ENCODE data around the gene RNF212. TPM values are rescaled to one million over a fixed set of nuclear protein-coding genes. Genes with fewer than 3 reads are reported as not detected.

RNF212 gene
- total RNA-seq (4.0 TPM), polyA plus RNA-seq (4.2 TPM)

GRCh38 chr4:1113311-1114009 lies at the start of gene RNF212:
Gene RNF212, minus strand, starts transcription at chr4:1113564. Its CDS starts 100 bp downstream, at chr4:1113464.
- Histone ChIP-seq H3K27ac (ENCODE audit: low read depth) (no peak within 1 kb of the TSS), H3K4me1 (ENCODE audit: insufficient read depth) (no peaks in the 10 kb centered on the region), H3K4me3 (ENCODE audit: low read depth, low read length) (peak within 1 kb of the TSS; percentile 39), H3K36me3 (ENCODE audit: insufficient read depth) (no peaks in the 10 kb centered on the region)
- no peak for DNase-seq (ENCODE audit: extremely low spot score)
- WGBS = 16% methylated on average over 71 of the region's 72 CpGs

- 71% methylated on average over 1 of the region's 1 CpG for WGBS
- DNase-seq (ENCODE audit: extremely low spot score) = no peak
- no peaks in the 10 kb centered on the region for H3K4me1 ChIP-seq (ENCODE audit: insufficient read depth)
- no peak overlapping the region for H3K27ac ChIP-seq (ENCODE audit: low read depth)
- no peak overlapping the region for H3K4me3 ChIP-seq (ENCODE audit: low read depth, low read length)
- H3K36me3 ChIP-seq (ENCODE audit: insufficient read depth) = no peaks in the 10 kb centered on the region
Observed at GRCh38 chr4:1160351-1160750, 47.0 kb upstream of the RNF212 start.

GRCh38 chr4:1156069-1156468 lies 42.7 kb upstream of the RNF212 start:
- WGBS = 86% methylated on average over 8 of the region's 8 CpGs
- Histone ChIP-seq H3K4me1 (ENCODE audit: insufficient read depth) (no peaks in the 10 kb centered on the region), H3K27ac (ENCODE audit: low read depth) (no peak overlapping the region)

GRCh38 chr4:1155314-1155713 lies 42.0 kb upstream of the RNF212 start:
- no peak overlapping the region for H3K4me3 ChIP-seq (ENCODE audit: low read depth, low read length)
- no peak for DNase-seq (ENCODE audit: extremely low spot score)
- no peak overlapping the region for H3K27ac ChIP-seq (ENCODE audit: low read depth)
- no peaks in the 10 kb centered on the region for H3K4me1 ChIP-seq (ENCODE audit: insufficient read depth)
- no peaks in the 10 kb centered on the region for H3K36me3 ChIP-seq (ENCODE audit: insufficient read depth)
- WGBS = 55% methylated on average over 3 of the region's 3 CpGs

More at GRCh38 chr4:1156069-1156468, 42.7 kb upstream of the RNF212 start:
- DNase-seq (ENCODE audit: extremely low spot score) = no peak
- Histone ChIP-seq H3K36me3 (ENCODE audit: insufficient read depth) (no peaks in the 10 kb centered on the region), H3K4me3 (ENCODE audit: low read depth, low read length) (no peak overlapping the region)

GRCh38 chr4:1154523-1155182 lies 41.3 kb upstream of the RNF212 start:
- DNase-seq (ENCODE audit: extremely low spot score) = no peak
- WGBS = 73% methylated on average over 21 of the region's 21 CpGs
- Histone ChIP-seq H3K36me3 (ENCODE audit: insufficient read depth) (no peaks in the 10 kb centered on the region), H3K4me1 (ENCODE audit: insufficient read depth) (no peaks in the 10 kb centered on the region), H3K4me3 (ENCODE audit: low read depth, low read length) (no peak overlapping the region), H3K27ac (ENCODE audit: low read depth) (no peak overlapping the region)

GRCh38 chr4:1154126-1154522 lies 40.8 kb upstream of the RNF212 start:
- H3K36me3 ChIP-seq (ENCODE audit: insufficient read depth) = no peaks in the 10 kb centered on the region
- WGBS = 79% methylated on average over 7 of the region's 7 CpGs
- no peaks in the 10 kb centered on the region for H3K4me1 ChIP-seq (ENCODE audit: insufficient read depth)
- H3K4me3 ChIP-seq (ENCODE audit: low read depth, low read length) = no peak overlapping the region
- no peak for DNase-seq (ENCODE audit: extremely low spot score)
- no peak overlapping the region for H3K27ac ChIP-seq (ENCODE audit: low read depth)

GRCh38 chr4:1153567-1154090 lies 40.3 kb upstream of the RNF212 start:
- Histone ChIP-seq H3K27ac (ENCODE audit: low read depth) (no peak overlapping the region), H3K4me1 (ENCODE audit: insufficient read depth) (no peaks in the 10 kb centered on the region), H3K36me3 (ENCODE audit: insufficient read depth) (no peaks in the 10 kb centered on the region), H3K4me3 (ENCODE audit: low read depth, low read length) (no peak overlapping the region)
- DNase-seq (ENCODE audit: extremely low spot score) = no peak
- 62% methylated on average over 11 of the region's 11 CpGs for WGBS

- DNase-seq (ENCODE audit: extremely low spot score) = no peak
- no peak overlapping the region for H3K27ac ChIP-seq (ENCODE audit: low read depth)
- H3K36me3 ChIP-seq (ENCODE audit: insufficient read depth) = no peaks in the 10 kb centered on the region
- H3K4me3 ChIP-seq (ENCODE audit: low read depth, low read length) = no peak overlapping the region
- H3K4me1 ChIP-seq (ENCODE audit: insufficient read depth) = no peaks in the 10 kb centered on the region
- WGBS = 61% methylated on average over 6 of the region's 6 CpGs
Observed at GRCh38 chr4:1152290-1152689, 38.9 kb upstream of the RNF212 start.

- no peaks in the 10 kb centered on the region for H3K4me1 ChIP-seq (ENCODE audit: insufficient read depth)
- no peak overlapping the region for H3K27ac ChIP-seq (ENCODE audit: low read depth)
- H3K36me3 ChIP-seq (ENCODE audit: insufficient read depth) = no peaks in the 10 kb centered on the region
- 94% methylated on average over 6 of the region's 6 CpGs for WGBS
- no peak overlapping the region for H3K4me3 ChIP-seq (ENCODE audit: low read depth, low read length)
- no peak for DNase-seq (ENCODE audit: extremely low spot score)
Observed at GRCh38 chr4:1151541-1151940, 38.2 kb upstream of the RNF212 start.

GRCh38 chr4:1150875-1151274 lies 37.5 kb upstream of the RNF212 start:
- H3K36me3 ChIP-seq (ENCODE audit: insufficient read depth) = no peaks in the 10 kb centered on the region
- 81% methylated on average over 3 of the region's 3 CpGs for WGBS
- no peak overlapping the region for H3K27ac ChIP-seq (ENCODE audit: low read depth)
- no peak overlapping the region for H3K4me3 ChIP-seq (ENCODE audit: low read depth, low read length)
- DNase-seq (ENCODE audit: extremely low spot score) = no peak
- H3K4me1 ChIP-seq (ENCODE audit: insufficient read depth) = no peaks in the 10 kb centered on the region

GRCh38 chr4:1139860-1140259 lies 26.5 kb upstream of the RNF212 start:
- Histone ChIP-seq H3K4me1 (ENCODE audit: insufficient read depth) (no peaks in the 10 kb centered on the region), H3K4me3 (ENCODE audit: low read depth, low read length) (no peak overlapping the region), H3K27ac (ENCODE audit: low read depth) (no peak overlapping the region), H3K36me3 (ENCODE audit: insufficient read depth) (no peaks in the 10 kb centered on the region)
- 60% methylated on average over 1 of the region's 1 CpG for WGBS
- DNase-seq (ENCODE audit: extremely low spot score) = no peak

GRCh38 chr4:1137850-1138249 lies 24.5 kb upstream of the RNF212 start:
- Histone ChIP-seq H3K4me3 (ENCODE audit: low read depth, low read length) (no peak overlapping the region), H3K27ac (ENCODE audit: low read depth) (no peak overlapping the region), H3K36me3 (ENCODE audit: insufficient read depth) (no peaks in the 10 kb centered on the region), H3K4me1 (ENCODE audit: insufficient read depth) (no peaks in the 10 kb centered on the region)
- DNase-seq (ENCODE audit: extremely low spot score) = no peak
- 91% methylated on average over 2 of the region's 2 CpGs for WGBS

- no peak for DNase-seq (ENCODE audit: extremely low spot score)
- 82% methylated on average over 8 of the region's 8 CpGs for WGBS
- Histone ChIP-seq H3K36me3 (ENCODE audit: insufficient read depth) (no peaks in the 10 kb centered on the region), H3K4me3 (ENCODE audit: low read depth, low read length) (no peak overlapping the region), H3K27ac (ENCODE audit: low read depth) (no peak overlapping the region), H3K4me1 (ENCODE audit: insufficient read depth) (no peaks in the 10 kb centered on the region)
Observed at GRCh38 chr4:1137063-1137776, 23.9 kb upstream of the RNF212 start.

GRCh38 chr4:1136048-1136447 lies 22.7 kb upstream of the RNF212 start:
- H3K27ac ChIP-seq (ENCODE audit: low read depth) = no peak overlapping the region
- no peak overlapping the region for H3K4me3 ChIP-seq (ENCODE audit: low read depth, low read length)
- 28% methylated on average over 4 of the region's 4 CpGs for WGBS
- no peak for DNase-seq (ENCODE audit: extremely low spot score)
- no peaks in the 10 kb centered on the region for H3K36me3 ChIP-seq (ENCODE audit: insufficient read depth)
- no peaks in the 10 kb centered on the region for H3K4me1 ChIP-seq (ENCODE audit: insufficient read depth)
